HL-60 (cell line): Measurements from ENCODE around the gene ACOT12.

Source experiments
- CTCF ChIP-seq: IDR thresholded peaks from one replicate; pipeline ENCODE4 v1.5.1; 2011; ENCODE audit warnings: low read length, control low read depth, inconsistent platforms; ENCODE audit not compliant: insufficient read depth
- POLR2AphosphoS5 ChIP-seq: IDR thresholded peaks from 2 replicates; pipeline ENCODE4 v1.6.1; 2012; ENCODE audit warnings: low read depth
- REST ChIP-seq: IDR thresholded peaks from 2 replicates; pipeline ENCODE4 v1.6.1; 2012; ENCODE audit warnings: low read depth; ENCODE audit not compliant: insufficient replicate concordance
- SPI1 ChIP-seq: IDR thresholded peaks from 2 replicates; pipeline ENCODE4 v1.6.1; 2012; ENCODE audit warnings: low read depth, mild to moderate bottlenecking, borderline replicate concordance

- TF ChIP-seq CTCF (no peak), POLR2AphosphoS5 (no peak), REST (no peak), SPI1 (no peak)
Measured at GRCh38 chr5:81393430-81393782, 528 bp downstream of the ACOT12 start.
